Stimulated activated CD4-positive, alpha-beta T cell treated with anti-CD3 and anti-CD28 coated beads, Interleukin-15, amount 100 ng/mL, for 48 hours (primary cell): Measurements from ENCODE around the gene ZNRF1.

Source experiments
- DNase-seq, 2 donors: peaks; one replicate each; pipeline ENCODE4 v3.0.0-alpha.2; 2020; ENCODE audit warnings: low read depth in 2 of 2

The ZNRF1 gene

GRCh38 chr16:75148311-75149195 is 149.7 kb downstream of the ZNRF1 start, which contains the start of gene ZFP1:
ZFP1 (plus strand) TSS chr16:75148524; CDS start chr16:75152952, 4,428 bp downstream.
- DNase-seq: peak; percentile 91 to 94

- DNase-seq: no peak
Observed at GRCh38 chr16:75151798-75152197, 153.0 kb downstream of the ZNRF1 start.

- no peak for DNase-seq
Observed at GRCh38 chr16:75152635-75153034, 153.8 kb downstream of the ZNRF1 start.

- DNase-seq: no peak
Observed at GRCh38 chr16:75160386-75160785, 161.6 kb downstream of the ZNRF1 start.
